ENCODE results near the gene ZNF777. TPM values are rescaled to one million over a fixed set of nuclear protein-coding genes. Genes with fewer than 3 reads are reported as not detected.
"Not testable (repeated sequence)": the region's sequence is repeated elsewhere in the genome, so short reads cannot be mapped to it uniquely, and the experiment has no call there.

Gene ZNF777
- total RNA-seq, 1 donor from 2014 or later = 20.0 TPM

DNA sequence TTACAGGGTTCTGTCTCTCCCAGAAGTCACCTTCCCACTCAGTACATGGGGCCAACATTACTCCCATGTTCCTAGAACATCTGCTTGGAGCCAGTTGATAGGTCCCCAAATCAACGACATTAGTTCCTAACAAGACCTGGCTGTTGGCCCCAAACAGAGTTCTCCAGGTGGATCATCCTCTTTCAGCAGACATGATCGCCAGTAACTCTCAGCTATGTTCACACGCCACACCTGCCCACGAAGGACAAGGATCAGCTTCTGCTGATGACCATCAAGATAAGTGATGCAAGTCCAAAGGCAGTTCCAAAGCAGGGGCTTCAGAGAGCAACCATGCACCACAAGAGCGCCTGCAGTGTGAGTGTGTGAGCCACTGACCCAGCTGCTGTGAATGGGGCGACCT is 11.0 kb downstream of the ZNF777 start:
- Mint-ChIP-seq H3K27ac (no peak overlapping the region), H3K27me3 (ENCODE audit: low read depth) (no peaks in the 10 kb centered on the region), H3K4me3 (no peak overlapping the region), H3K4me1 (no peaks in the 10 kb centered on the region), H3K9me3 (no peaks in the 10 kb centered on the region), H3K36me3 (peaks cover 37% of the 10 kb centered on the region)
- no peak for DNase-seq (ENCODE audit: low spot score in 2 of 2, unreplicated experiment in 2 of 2)
- TF ChIP-seq CTCF (IDR thresholded peaks at IDR 0.05; ENCODE audit: unreplicated experiment) = no peak

DNA sequence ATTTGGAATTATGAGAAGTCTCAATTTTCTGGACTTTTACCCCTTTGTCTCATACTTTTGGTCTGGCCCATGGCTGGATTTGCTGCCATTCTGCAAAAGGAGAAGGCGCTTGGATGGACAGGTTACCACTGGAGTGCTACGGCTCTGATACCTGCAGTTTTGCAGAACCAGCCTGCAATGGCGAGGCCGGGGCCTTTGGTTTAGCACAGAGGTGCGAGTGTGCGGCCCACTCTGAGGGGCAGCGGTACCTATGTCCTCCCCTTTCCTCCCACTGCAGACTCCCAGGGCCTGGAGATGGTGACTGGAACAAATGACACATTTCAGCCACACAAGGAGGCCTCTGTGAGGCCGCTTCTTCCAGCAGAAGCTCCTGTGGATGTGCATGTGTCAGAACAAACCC is 11.9 kb downstream of the ZNF777 start:
- H3K9me3 Mint-ChIP-seq = no peaks in the 10 kb centered on the region
- no peak for TF ChIP-seq CTCF (IDR thresholded peaks at IDR 0.05; ENCODE audit: unreplicated experiment)
- no peaks in the 10 kb centered on the region for H3K27me3 Mint-ChIP-seq (ENCODE audit: low read depth)
- no peak for DNase-seq (ENCODE audit: low spot score in 2 of 2, unreplicated experiment in 2 of 2)
- peaks cover 37% of the 10 kb centered on the region for H3K36me3 Mint-ChIP-seq
- no peak overlapping the region for H3K4me3 Mint-ChIP-seq
- no peaks in the 10 kb centered on the region for H3K4me1 Mint-ChIP-seq
- H3K27ac Mint-ChIP-seq = no peak overlapping the region

GRCh38 chr7:149446026-149446425 is 14.8 kb downstream of the ZNF777 start:
- not testable (repeated sequence) for H3K27ac Mint-ChIP-seq; H3K9me3 Mint-ChIP-seq; H3K4me3 Mint-ChIP-seq; DNase-seq (ENCODE audit: low spot score in 2 of 2, unreplicated experiment in 2 of 2); H3K27me3 Mint-ChIP-seq (ENCODE audit: low read depth); H3K4me1 Mint-ChIP-seq
- peaks cover 34% of the 10 kb centered on the region for H3K36me3 Mint-ChIP-seq

- peak in 1 of 2 experiments; percentile 17 for DNase-seq (ENCODE audit: low spot score in 2 of 2, unreplicated experiment in 2 of 2)
Measured at GRCh38 chr7:149444287-149444686, 16.6 kb downstream of the ZNF777 start.

GRCh38 chr7:149443523-149443922 is 17.3 kb downstream of the ZNF777 start:
- Mint-ChIP-seq H3K4me1 (no peaks in the 10 kb centered on the region), H3K4me3 (no peak overlapping the region), H3K36me3 (peaks cover 27% of the 10 kb centered on the region), H3K27ac (no peak overlapping the region), H3K27me3 (ENCODE audit: low read depth) (no peaks in the 10 kb centered on the region), H3K9me3 (no peaks in the 10 kb centered on the region)
- TF ChIP-seq CTCF (IDR thresholded peaks at IDR 0.05; ENCODE audit: unreplicated experiment) = no peak
- DNase-seq (ENCODE audit: low spot score in 2 of 2, unreplicated experiment in 2 of 2) = no peak

More at GRCh38 chr7:149444287-149444686, 16.6 kb downstream of the ZNF777 start:
- H3K27me3 Mint-ChIP-seq (ENCODE audit: low read depth) = no peaks in the 10 kb centered on the region
- H3K4me1 Mint-ChIP-seq = no peaks in the 10 kb centered on the region
- no peaks in the 10 kb centered on the region for H3K9me3 Mint-ChIP-seq
- H3K36me3 Mint-ChIP-seq = peaks cover 27% of the 10 kb centered on the region
- no peak for TF ChIP-seq CTCF (IDR thresholded peaks at IDR 0.05; ENCODE audit: unreplicated experiment)
- no peak overlapping the region for H3K4me3 Mint-ChIP-seq
- H3K27ac Mint-ChIP-seq = no peak overlapping the region

GRCh38 chr7:149442924-149443323 is 17.9 kb downstream of the ZNF777 start:
- no peak overlapping the region for H3K4me3 Mint-ChIP-seq
- DNase-seq (ENCODE audit: low spot score in 2 of 2, unreplicated experiment in 2 of 2) = no peak
- no peaks in the 10 kb centered on the region for H3K9me3 Mint-ChIP-seq
- no peaks in the 10 kb centered on the region for H3K4me1 Mint-ChIP-seq
- peaks cover 27% of the 10 kb centered on the region for H3K36me3 Mint-ChIP-seq
- H3K27ac Mint-ChIP-seq = no peak overlapping the region
- TF ChIP-seq CTCF (IDR thresholded peaks at IDR 0.05; ENCODE audit: unreplicated experiment) = no peak
- no peaks in the 10 kb centered on the region for H3K27me3 Mint-ChIP-seq (ENCODE audit: low read depth)
